ENCODE measurements around the gene ARV1.

ARV1 gene

DNA sequence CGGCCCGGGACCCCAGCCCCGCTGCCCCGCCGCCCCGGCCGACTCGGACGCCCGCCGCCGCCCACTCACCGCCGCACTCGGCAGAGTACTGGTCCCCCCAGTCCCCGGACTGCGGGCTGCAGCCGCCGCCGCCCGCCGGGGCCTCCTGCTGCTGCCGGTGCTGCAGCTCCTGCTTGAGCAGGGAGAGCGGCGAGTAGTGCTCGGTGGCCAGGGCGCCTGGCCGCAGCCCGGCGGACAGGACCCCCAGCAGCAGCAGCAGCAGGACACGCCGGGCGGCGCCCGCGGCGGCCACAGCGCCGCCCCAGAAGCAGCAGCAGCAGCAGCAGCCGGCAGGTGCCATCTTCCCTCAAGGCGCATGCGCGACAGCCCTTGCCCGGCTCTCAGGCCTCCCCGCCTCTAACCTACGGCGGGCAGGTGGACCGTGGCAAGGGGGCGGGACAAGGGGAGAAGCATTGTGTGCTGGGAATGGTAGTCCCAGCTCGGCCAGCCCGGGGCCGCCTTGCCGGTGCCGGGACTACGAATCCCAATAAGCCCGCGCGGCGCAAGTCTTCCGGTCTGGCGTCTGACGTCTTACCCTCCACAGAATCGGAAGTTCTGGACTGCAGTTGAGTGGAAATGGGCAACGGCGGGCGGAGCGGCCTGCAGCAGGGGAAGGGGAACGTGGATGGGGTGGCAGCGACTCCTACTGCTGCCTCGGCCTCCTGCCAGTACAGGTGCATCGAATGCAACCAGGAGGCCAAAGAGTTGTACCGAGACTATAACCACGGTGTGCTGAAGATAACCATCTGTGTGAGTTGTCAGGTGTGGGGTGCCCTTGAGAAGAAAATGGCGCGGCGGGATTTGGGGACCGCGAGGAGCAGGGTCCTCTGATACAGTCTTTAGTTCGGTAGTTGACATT lies at the start of gene ARV1, which contains the start of gene TTC13:
Gene ARV1, plus strand, starts transcription at position 604 of the 898 bp plus-strand sequence. Its CDS starts 12 bp downstream, at position 616.
Gene TTC13, minus strand, starts transcription at position 371 of the 898 bp plus-strand sequence. Its CDS starts 31 bp downstream, at position 340.
- DNase-seq (ENCODE audit: low read depth in 2 of 2) = peak; percentile 89 to 91

DNA sequence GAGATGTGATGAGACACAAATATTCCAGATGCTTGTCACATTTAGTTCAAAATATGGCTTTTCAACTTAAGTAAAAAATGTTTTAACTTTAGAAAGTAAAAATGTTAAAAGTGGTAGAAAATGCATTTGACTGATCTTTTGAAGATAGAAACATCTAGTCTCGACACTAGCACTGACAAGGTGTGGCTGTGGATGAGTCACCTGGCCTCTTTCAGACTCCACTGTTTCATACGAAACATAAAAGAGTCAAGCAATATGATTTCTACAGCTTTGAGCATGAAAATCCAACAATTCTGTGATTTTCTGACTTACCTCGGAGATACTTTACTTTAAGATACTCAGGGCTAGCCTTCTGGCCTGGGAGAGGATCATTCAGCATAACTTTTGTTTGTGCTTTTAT lies 47.9 kb upstream of the ARV1 start:
- DNase-seq (ENCODE audit: low read depth in 2 of 2) = no peak

DNA sequence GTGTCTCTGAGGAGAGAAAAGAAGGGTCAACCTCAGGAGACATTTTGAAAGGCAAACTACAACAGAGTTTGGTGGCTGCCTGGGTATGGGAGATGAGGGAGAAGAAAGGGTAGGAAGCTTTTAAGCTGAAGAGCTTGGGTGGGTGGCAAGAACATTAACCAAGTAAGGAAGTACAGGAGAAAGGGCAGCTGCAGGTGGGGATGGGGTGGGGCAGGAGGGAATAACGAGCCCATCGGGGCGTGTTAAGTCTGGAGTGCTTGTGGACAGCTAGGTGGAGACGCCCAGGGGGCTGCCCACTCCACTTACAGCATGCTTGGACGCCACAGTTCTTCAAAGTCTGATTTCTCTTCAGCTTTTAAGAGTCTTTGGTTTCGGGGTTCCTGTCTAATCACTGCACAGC lies 43.0 kb upstream of the ARV1 start:
- DNase-seq (ENCODE audit: low read depth in 2 of 2) = no peak

DNA sequence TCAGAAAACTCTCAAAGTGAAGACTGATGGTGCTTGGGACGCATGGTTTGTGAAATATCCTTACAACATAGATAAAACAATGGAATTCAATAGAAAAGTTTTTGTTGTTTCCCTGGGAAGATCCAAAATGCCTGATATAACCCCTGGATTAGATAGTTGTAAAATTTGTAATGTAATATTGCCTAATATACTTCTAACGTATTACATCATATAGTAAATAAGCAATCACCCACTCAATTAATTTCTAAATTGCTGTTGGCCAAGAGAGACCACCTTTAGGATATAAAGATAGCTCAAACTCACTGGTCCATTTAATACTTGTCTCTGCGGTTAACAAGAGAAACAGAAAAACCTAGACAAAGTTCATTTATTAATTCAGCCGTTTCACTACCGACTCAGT lies 42.4 kb upstream of the ARV1 start:
- no peak for DNase-seq (ENCODE audit: low read depth in 2 of 2)

DNA sequence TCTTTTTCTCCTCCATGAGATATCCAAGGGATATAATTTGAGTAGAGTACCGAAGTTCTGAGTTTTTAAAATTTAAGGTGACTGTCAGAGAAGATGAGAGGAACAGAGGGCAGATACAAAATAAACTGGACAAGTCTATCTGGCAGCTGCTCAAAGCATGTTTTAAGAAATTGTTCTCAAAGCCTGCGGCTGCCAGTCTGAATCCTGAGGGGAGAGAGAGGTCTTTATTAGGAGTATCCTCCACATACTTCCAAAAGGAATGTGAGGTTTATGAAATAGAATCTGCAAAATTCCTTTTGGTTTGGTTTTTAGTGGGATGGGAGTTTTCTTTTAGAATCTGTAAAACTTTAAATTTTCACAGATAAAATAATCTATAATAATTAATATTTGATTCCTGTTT lies 41.5 kb upstream of the ARV1 start:
- DNase-seq (ENCODE audit: low read depth in 2 of 2) = no peak

DNA sequence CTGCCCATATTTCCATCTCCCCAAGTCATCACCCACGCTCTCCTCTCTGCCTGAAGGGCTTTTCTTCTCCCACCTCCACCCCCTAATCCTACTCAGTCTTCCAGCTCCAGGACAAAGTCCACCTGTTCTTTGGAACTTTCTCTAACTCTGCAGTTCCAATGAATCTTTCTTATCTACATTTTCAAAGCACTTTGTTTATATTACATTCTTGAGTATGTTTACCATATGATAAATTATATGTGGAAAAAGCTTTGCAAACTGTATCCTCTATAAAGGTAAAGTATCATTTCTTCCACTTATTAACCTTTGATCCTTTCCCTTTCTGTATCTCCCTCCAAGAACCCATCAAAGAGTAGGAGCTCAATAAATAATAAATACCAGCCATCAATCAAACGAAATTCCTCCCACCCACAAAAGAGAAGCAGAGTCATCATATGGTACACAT lies 39.9 kb upstream of the ARV1 start:
- DNase-seq (ENCODE audit: low read depth in 2 of 2) = no peak

DNA sequence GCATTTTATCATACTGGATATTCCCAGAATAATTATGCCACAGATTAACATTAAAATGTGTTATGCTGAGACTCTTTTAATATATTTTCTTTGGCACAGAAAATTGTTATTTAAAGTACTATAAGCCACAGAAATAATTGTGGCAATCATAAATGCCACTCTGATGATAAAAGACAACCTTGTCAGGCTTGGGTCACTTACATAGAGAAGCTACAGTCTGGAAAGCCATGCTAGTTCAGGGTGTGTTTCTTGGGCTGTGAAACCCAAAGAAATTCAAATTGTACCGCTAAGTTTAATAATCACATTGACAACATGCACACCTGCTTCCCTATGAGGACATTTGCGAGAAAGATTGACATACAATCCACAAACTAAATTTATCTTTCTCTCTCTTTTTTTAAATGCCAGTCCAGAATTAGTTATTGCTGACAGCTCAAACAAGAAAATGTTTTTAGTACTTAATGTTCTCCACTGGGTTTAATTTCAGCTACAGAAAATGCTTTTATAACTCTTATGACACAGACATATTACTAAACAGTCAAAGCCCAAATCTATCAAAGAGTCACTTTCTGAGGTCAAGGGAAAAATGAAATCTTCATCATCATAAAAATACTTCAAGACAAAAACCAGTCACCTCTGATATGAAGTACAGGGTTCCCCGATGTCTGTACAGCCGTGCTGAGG lies 38.9 kb upstream of the ARV1 start:
- no peak for DNase-seq (ENCODE audit: low read depth in 2 of 2)

DNA sequence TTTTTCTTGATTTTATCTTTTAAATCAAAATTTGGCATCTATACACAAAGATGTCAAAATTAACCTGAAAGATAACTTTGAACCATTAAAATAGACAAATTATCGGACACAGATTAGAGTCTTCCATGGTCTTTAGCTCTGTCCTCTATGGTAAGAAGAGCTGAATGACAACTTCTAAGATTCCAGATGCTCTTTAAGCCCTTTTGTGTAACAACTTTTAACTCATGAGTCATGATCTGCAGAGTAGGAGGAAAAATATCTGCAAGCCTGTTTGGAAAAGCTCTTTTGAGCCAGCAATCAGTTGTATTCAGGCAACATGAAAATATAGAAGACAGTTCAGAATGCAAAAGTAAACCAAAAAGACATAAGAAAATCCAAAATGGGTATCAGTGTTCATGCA lies 38.0 kb upstream of the ARV1 start:
- no peak for DNase-seq (ENCODE audit: low read depth in 2 of 2)

DNA sequence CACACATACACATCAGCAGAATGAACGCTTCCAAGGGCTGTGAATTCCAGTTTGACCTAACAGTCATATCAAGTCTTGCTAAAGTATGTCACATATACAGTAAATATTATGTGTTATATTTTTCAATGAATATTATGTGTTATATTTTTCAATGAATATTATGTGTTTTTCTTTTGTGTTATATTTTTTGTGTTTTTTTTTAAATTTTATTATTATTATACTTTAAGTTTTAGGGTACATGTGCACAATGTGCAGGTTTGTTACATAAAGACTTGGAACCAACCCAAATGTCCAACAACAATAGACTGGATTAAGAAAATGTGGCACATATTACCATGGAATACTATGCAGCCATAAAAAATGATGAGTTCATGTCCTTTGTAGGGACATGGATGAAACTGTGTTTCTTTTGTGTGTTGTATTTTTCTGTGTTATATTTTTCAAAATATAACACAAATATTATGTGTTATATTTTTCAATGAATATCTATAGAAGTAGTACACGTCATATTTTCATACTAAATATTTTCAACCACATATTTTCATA lies 35.8 kb upstream of the ARV1 start:
- DNase-seq (ENCODE audit: low read depth in 2 of 2) = no peak

DNA sequence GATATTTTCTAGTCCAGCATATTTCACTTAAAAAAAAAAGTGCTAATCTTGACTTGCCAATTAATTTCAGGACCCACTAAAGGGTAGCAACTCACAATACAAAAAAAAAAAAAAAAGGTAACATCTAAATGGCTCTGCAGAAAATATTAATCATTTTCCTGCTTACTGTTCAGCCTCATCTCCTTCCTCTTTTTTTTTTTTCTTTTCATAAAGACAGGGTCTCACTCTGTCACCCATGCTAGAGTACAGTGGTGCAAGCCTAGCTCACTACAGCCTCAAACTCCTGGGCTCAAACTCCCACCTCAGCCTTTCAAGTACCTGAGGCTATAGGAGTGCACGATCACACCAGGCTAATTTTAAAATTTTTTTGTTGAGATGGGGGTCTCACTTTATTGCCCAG lies 30.6 kb upstream of the ARV1 start:
- DNase-seq (ENCODE audit: low read depth in 2 of 2) = no peak

DNA sequence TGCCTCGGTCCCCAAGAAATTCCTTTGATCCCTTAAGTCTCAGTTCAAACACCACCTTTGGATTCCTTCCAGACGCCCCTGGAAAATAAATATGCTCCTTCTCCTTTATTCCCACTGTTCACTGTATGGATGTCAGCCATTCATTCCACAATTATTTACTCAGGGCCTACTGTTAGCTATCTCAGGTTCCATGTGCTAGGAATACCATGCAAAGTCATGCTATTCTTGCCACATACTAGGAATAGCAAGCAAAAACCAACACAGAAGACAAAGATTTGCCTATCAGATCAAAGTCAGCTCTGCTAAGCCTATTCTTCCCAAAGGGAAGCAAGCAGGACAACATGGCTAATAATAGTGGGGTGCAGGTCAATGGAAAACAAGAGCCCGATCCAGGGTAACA lies 30.0 kb upstream of the ARV1 start:
- DNase-seq (ENCODE audit: low read depth in 2 of 2) = no peak

DNA sequence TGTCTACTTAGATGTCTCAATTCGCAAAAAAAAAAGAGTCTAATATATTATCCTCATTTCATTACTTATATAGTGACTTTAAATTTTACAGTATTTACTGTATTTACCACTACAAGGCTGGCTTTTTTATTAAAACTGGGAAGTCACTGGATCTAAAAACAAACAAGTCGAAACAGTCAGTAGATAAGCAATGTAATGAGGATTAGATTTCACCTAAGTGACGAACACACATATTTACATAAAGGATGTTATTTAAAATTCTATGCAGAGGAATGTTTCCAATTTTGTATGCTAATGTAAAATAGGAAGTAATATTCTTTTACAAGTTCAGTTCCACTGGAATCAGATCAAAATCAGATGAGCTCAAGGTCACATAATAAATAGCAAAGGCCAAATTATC lies 28.5 kb upstream of the ARV1 start:
- no peak for DNase-seq (ENCODE audit: low read depth in 2 of 2)

DNA sequence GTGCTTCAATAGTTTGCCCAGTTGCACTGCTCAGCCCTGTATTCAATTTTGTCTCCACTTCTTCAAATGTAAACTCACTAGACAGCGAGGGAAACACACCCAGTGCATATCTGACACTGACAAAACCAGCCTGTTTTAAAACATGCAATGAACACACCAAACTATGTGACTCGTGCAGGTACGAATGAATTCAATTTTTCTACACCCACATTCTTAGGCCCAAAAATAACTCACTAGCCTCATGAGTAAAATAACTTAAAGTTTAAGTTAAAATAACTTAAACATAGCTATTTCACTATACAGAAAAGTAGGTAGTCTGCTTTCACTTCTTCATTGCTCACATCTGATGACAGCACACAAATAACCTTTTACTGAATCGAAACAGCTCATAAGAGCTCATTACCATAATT lies 21.3 kb upstream of the ARV1 start:
- no peak for DNase-seq (ENCODE audit: low read depth in 2 of 2)

DNA sequence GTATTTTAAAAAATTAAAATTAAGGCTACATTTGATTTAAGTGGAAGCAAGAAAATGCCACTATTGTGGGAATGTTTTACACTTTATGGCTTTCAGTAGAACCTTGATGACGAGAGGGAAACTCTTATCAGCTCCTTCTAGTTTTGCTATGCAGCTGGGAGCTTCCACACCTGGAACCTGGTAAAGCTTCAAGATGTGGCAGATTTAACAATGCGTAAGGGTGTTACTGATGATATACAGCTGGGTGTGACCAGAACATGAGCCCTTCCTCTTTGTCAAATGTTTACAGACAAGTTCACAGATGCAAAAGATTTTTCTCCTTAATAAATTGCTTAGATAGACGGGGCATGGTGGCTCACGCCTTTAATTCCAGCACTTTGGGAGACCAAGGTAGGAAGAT lies 20.5 kb upstream of the ARV1 start:
- no peak for DNase-seq (ENCODE audit: low read depth in 2 of 2)

DNA sequence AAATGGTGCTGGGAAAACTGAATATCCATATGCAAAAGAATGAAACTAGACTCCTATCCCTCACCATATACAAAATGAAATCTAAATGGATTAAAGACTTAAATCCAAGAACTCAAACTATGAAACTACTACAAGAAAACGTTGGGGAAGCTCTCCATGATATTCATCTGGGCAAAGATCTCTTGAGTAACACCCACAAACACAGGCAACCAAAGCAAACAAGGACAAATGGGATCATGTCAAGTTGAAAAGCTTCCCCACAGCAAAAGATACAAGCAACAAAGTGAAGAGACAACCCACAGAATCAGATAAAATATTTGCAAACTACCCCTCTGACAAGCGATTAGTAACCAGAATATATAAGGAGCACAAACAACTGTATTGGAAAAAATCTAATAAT lies 14.0 kb upstream of the ARV1 start:
- no peak for DNase-seq (ENCODE audit: low read depth in 2 of 2)

DNA sequence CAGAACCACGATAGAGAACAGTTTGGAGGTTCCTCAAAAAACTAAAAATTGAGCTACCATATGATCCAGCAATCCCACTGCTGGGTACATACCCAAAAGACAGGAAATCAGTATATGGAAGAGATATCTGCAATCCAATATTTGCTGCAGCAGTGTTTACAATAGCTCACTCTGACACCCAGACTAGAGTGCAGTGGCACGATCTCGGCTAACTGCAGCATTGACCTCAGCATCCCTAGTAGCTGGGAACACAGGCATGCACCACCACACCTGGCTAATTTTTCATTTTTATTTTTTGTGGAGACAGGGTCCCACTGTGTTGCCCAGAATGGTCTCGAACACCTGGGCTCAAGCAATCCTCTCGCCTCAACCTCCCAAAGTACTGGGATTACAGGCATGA lies 13.4 kb upstream of the ARV1 start:
- no peak for DNase-seq (ENCODE audit: low read depth in 2 of 2)

DNA sequence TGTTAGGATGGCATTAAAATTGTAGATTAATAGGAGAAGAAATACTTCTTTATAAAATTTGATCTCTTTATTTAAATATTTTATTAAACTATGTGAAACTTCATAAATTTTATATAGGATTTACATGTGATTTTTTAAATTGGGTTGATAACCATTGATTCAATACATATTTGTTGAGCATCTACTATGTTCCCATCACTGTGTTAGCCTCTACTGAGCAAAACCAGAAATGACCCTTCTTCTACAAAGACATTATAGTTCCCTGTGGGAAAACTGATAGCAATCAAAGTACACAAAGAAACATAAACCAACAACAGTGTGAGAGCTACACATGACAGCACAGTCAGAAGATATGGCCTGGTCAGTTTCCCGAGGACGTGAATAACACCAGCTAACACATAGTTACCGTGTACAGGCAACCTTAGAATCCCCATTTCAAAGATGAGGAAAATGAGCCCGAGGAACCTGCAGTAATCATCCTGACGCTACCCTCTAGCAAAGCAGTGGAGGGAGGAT lies 12.5 kb upstream of the ARV1 start:
- DNase-seq (ENCODE audit: low read depth in 2 of 2) = no peak

DNA sequence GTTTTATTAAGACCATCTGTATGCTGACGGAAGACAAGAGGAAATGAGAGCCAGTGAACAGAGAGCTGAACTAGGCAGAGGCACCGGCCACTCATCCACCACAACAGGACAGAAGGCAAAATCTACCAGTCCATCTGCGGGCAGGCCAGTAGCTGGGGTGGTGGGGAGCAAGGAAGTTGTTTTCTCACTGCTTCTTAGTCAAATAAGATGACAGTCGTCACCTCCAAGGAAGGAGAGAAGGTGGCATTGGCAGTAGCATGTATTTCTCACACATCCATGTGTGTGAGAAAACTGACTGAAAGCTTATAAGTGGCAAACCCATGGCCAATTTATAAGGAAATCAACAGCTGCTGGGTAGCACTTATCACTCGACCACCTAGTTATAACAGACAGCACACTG lies 8.5 kb upstream of the ARV1 start:
- DNase-seq (ENCODE audit: low read depth in 2 of 2) = no peak

DNA sequence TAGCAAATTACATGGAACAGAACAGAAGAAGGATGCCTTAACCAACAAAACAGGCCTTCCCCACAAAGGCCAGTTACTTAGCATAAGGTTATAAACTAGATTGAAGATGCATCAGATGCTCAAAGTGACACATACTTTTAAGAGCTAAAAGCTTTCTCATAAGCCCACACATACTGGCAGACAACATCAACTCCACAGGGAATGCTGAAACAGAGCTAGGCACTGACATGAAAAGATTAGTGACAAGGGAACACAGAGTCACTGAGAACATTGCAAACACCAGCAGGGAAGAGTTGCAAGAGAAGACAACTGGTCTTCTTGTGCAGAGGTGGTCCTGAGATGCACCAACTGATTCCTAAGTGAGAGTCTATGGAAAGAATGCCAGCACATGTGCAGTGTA lies 7.1 kb upstream of the ARV1 start:
- no peak for DNase-seq (ENCODE audit: low read depth in 2 of 2)

DNA sequence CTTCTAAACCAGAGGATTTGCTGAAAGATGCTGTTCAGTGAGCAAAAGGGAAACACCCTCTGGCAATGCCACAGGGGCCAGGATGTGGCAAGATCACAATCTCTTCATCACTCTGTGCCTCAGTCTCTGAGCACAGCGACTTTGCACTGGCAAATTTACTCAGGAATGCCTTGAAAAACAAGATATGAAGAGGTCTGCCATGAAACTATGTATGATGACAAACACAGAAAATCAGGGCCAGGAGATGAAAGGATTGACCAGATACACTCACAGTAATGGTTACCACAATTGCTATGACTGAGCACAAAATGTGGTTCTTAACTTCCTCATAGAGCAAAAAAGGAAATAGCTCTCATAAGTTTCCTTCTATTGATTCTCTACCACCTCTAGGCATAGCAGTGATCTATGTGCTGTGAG lies 6.0 kb upstream of the ARV1 start:
- DNase-seq (ENCODE audit: low read depth in 2 of 2) = peak in 1 of 2 donors; percentile 23

DNA sequence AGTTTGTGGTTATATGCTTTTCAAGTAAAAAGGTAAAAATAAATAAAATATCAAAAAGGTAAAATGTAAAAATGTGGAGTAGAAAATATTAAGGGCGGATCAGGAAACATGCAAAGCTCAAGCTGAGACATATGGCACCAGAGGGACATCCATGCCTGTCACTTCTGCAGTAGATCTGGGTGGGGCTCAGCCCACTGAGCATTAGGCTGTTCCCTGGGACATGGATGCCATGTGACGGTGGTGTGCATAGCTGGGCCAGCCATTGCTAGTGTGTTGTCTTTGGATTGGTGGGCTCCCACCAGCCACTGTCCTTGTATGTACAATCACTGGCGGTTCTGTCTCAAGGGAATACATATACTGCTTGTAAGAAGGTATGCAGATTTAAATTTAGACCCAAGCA lies 3.3 kb upstream of the ARV1 start:
- DNase-seq (ENCODE audit: low read depth in 2 of 2) = no peak

DNA sequence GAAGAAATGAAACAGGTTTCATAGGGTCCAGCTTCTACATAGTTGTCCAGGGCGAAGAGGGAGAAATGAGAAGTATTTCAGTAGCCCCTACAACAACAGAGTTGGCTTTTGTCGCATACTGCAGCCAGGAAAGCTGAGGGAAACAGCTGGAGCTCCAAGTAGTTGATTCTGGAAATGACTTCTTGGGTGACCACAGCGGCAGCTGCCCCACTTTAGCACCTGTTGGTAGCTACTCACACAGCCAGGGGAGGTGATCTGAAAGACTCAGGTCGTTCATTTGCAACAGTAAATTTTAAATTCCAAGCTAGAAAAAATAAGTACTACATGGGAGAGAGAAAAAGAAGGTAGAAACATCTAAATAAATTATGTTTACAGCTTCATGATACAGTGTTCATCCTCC lies 2.5 kb upstream of the ARV1 start:
- no peak for DNase-seq (ENCODE audit: low read depth in 2 of 2)
